Measurements from ENCODE around the gene CC2D1A.

The CC2D1A gene

GRCh38 chr19:13980340-13980739, 74.3 kb downstream of the CC2D1A start:
- no peak for DNase-seq (ENCODE audit: low read depth in 2 of 2)
